ENCODE data around the gene ZNFX1. TPM values are rescaled to one million over a fixed set of nuclear protein-coding genes. Genes with fewer than 3 reads are reported as not detected.

The ZNFX1 gene
- total and polyA plus RNA-seq, 9 of the 15 experiments (the other 6 are each of a cell fraction or from before 2014, with no cell fraction given): 3.8 to 13.8 (median 10.3) TPM

DNA sequence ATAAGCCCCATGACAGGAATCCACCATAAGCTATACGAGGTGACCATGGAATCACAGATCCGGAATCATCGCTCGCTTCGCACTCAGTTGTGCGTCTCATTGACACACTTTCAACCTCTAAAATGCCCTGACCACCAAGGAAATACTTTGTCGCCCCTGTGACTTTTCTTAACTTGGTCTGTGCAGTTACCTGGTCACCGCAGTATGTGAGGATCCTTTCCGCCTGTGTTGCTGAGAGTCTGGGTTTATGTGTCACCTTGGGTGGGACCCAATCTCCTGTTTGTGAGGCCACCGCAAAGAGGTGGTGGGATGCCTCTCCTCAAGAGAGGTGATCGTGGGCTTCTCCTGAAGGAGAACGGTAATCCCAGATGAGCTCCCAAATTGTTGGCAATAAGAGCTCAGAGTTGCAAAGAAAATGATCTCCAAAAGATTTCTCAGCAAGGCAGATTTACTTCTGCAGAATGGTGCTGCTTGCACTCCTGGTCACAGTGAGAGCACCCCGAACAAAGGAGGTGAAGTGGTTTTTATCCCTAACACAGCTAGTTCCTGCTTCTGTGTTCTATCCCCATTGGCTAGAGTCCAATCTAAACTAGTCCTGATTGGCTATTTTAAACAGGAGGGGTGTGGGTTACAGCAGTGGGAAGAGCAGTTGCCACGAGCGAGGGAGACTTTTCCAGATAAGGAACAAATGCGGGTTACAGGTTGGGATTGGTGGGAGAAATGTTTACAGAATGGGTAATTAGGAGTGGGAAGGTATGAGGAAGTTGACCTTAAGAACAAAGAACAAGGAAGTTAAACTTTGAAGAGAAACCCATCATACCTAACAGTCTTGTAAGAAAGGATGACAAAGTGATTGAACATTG is 9.1 kb upstream of the ZNFX1 start (continued):
- TF ChIP-seq, protein P1, sequence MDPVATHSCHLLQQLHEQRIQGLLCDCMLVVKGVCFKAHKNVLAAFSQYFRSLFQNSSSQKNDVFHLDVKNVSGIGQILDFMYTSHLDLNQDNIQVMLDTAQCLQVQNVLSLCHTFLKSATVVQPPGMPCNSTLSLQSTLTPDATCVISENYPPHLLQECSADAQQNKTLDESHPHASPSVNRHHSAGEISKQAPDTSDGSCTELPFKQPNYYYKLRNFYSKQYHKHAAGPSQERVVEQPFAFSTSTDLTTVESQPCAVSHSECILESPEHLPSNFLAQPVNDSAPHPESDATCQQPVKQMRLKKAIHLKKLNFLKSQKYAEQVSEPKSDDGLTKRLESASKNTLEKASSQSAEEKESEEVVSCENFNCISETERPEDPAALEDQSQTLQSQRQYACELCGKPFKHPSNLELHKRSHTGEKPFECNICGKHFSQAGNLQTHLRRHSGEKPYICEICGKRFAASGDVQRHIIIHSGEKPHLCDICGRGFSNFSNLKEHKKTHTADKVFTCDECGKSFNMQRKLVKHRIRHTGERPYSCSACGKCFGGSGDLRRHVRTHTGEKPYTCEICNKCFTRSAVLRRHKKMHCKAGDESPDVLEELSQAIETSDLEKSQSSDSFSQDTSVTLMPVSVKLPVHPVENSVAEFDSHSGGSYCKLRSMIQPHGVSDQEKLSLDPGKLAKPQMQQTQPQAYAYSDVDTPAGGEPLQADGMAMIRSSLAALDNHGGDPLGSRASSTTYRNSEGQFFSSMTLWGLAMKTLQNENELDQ (CRISPR knock-in tag; IDR thresholded peaks at IDR 0.05; ENCODE audit: borderline replicate concordance): no peak
- TF ChIP-seq ARID1B (IDR thresholded peaks at IDR 0.05): no peak
- TF ChIP-seq, protein P2, sequence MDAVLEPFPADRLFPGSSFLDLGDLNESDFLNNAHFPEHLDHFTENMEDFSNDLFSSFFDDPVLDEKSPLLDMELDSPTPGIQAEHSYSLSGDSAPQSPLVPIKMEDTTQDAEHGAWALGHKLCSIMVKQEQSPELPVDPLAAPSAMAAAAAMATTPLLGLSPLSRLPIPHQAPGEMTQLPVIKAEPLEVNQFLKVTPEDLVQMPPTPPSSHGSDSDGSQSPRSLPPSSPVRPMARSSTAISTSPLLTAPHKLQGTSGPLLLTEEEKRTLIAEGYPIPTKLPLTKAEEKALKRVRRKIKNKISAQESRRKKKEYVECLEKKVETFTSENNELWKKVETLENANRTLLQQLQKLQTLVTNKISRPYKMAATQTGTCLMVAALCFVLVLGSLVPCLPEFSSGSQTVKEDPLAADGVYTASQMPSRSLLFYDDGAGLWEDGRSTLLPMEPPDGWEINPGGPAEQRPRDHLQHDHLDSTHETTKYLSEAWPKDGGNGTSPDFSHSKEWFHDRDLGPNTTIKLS (IDR thresholded peaks at IDR 0.05; ENCODE audit: borderline replicate concordance, low read depth): no peak
- TF ChIP-seq, protein P3, sequence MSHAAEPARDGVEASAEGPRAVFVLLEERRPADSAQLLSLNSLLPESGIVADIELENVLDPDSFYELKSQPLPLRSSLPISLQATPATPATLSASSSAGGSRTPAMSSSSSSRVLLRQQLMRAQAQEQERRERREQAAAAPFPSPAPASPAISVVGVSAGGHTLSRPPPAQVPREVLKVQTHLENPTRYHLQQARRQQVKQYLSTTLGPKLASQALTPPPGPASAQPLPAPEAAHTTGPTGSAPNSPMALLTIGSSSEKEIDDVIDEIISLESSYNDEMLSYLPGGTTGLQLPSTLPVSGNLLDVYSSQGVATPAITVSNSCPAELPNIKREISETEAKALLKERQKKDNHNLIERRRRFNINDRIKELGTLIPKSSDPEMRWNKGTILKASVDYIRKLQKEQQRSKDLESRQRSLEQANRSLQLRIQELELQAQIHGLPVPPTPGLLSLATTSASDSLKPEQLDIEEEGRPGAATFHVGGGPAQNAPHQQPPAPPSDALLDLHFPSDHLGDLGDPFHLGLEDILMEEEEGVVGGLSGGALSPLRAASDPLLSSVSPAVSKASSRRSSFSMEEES (CRISPR knock-in tag; IDR thresholded peaks at IDR 0.05): no peak
- TF ChIP-seq CBX3 (IDR thresholded peaks at IDR 0.05; ENCODE audit: borderline replicate concordance in 1 of 2, low read length in 2 of 2): peak in 1 of 2 experiments; percentile 99; a peak in 2 of 3 replicates
- TF ChIP-seq HDAC2 (IDR thresholded peaks at IDR 0.05): 0 out of 2 replicates have a peak, but pooled peaks have one; percentile 8
- TF ChIP-seq KHSRP (IDR thresholded peaks at IDR 0.05): no peak
- TF ChIP-seq, protein P4, sequence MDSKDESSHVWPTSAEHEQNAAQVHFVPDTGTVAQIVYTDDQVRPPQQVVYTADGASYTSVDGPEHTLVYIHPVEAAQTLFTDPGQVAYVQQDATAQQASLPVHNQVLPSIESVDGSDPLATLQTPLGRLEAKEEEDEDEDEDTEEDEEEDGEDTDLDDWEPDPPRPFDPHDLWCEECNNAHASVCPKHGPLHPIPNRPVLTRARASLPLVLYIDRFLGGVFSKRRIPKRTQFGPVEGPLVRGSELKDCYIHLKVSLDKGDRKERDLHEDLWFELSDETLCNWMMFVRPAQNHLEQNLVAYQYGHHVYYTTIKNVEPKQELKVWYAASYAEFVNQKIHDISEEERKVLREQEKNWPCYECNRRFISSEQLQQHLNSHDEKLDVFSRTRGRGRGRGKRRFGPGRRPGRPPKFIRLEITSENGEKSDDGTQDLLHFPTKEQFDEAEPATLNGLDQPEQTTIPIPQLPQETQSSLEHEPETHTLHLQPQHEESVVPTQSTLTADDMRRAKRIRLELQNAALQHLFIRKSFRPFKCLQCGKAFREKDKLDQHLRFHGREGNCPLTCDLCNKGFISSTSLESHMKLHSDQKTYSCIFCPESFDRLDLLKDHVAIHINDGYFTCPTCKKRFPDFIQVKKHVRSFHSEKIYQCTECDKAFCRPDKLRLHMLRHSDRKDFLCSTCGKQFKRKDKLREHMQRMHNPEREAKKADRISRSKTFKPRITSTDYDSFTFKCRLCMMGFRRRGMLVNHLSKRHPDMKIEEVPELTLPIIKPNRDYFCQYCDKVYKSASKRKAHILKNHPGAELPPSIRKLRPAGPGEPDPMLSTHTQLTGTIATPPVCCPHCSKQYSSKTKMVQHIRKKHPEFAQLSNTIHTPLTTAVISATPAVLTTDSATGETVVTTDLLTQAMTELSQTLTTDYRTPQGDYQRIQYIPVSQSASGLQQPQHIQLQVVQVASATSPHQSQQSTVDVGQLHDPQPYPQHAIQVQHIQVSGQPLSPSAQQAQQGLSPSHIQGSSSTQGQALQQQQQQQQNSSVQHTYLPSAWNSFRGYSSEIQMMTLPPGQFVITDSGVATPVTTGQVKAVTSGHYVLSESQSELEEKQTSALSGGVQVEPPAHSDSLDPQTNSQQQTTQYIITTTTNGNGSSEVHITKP (IDR thresholded peaks at IDR 0.05; ENCODE audit: partially characterized antibody): peak; percentile 46
- TF ChIP-seq NR3C1 (CRISPR knock-in tag; IDR thresholded peaks at IDR 0.05): no peak
- peak; percentile 95 for TF ChIP-seq CBX5 (IDR thresholded peaks at IDR 0.05; ENCODE audit: borderline replicate concordance, low read depth)
- no peak for TF ChIP-seq RBM22 (IDR thresholded peaks at IDR 0.05; ENCODE audit: low read depth, low read length, poor library complexity, severe bottlenecking)
- TF ChIP-seq SMARCA4 (IDR thresholded peaks at IDR 0.05): no peak
- peak; percentile 73 for TF ChIP-seq SNRNP70 (optimal IDR thresholded peaks at IDR 0.05; ENCODE audit: low read depth, low read length)
- no peak for TF ChIP-seq PTTG1 (tag; IDR thresholded peaks at IDR 0.05; ENCODE audit: low read depth)
- no peak for TF ChIP-seq ZNF668 (CRISPR knock-in tag; IDR thresholded peaks at IDR 0.05)
